HepG2 (cell line): ENCODE results near the gene PLEKHA8. TPM values are rescaled to one million over a fixed set of nuclear protein-coding genes. Genes with fewer than 3 reads are reported as not detected.

Experiments
- CC2D1A ChIP-seq: sonication (generic); formaldehyde crosslinking; IDR thresholded peaks from 2 replicates; pipeline ENCODE4 v1.8.1; 2023; ENCODE audit warnings: mild to moderate bottlenecking, missing genetic modification reagents
- CREB1 ChIP-seq, 2 experiments: fragments of 450-650 bp in 1 of 2; IDR thresholded peaks; 2 replicates each; pipeline ENCODE4 v1.6.1; 2016 to 2017; ENCODE audit warnings: control low read depth in 1 of 2, mild to moderate bottlenecking in 1 of 2, missing compliant biosample characterization in 1 of 2, missing genetic modification characterization in 1 of 2
- ELF1 ChIP-seq: sonication (generic); formaldehyde crosslinking; IDR thresholded peaks from 2 replicates; pipeline ENCODE4 v1.4.0; 2020; ENCODE audit warnings: missing genetic modification reagents
- ETV5 ChIP-seq: IDR thresholded peaks from 2 replicates; pipeline ENCODE4 v1.6.1; 2018; ENCODE audit warnings: missing biosample characterization, missing genetic modification reagents, inconsistent platforms, borderline replicate concordance
- HHEX ChIP-seq: IDR thresholded peaks from 2 replicates; pipeline ENCODE4 v1.6.1; 2016; ENCODE audit warnings: control low read depth
- JUND ChIP-seq: sonication (generic); formaldehyde crosslinking; IDR thresholded peaks from 2 replicates; pipeline ENCODE4 v1.8.0; 2022; ENCODE audit warnings: mild to moderate bottlenecking, missing genetic modification reagents
- KDM5A ChIP-seq: fragments of 200-600 bp; sonication (generic); IDR thresholded peaks from 2 replicates; pipeline ENCODE4 v1.7.0; 2018; ENCODE audit warnings: antibody characterized with exemption, mild to moderate bottlenecking, low read length, borderline replicate concordance
- MAFK ChIP-seq, 2 experiments: IDR thresholded peaks in 1 of 2; conservative IDR thresholded peaks in 1 of 2; 2 replicates each; pipeline ENCODE4 v1.6.1; 2011; ENCODE audit warnings: improper control_type of control experiment in 2 of 2, low read length in 2 of 2
- NR0B2 ChIP-seq: sonication (generic); formaldehyde crosslinking; IDR thresholded peaks from 2 replicates; pipeline ENCODE4 v1.4.0; 2020; ENCODE audit warnings: mild to moderate bottlenecking, missing genetic modification reagents
- REST ChIP-seq, 2 experiments: IDR thresholded peaks; 2 replicates each; pipeline ENCODE4 v1.6.1; 2011 to 2012; ENCODE audit warnings: low read length in 2 of 2, borderline replicate concordance in 1 of 2, low read depth in 1 of 2, mild to moderate bottlenecking in 1 of 2, moderate library complexity in 1 of 2
- TBX2 ChIP-seq: sonication (generic); formaldehyde crosslinking; IDR thresholded peaks from 2 replicates; pipeline ENCODE4 v1.5.0; 2020; ENCODE audit warnings: missing genetic modification reagents, mild to moderate bottlenecking, borderline replicate concordance
- ZFP36 ChIP-seq: fragments of 150-350 bp; IDR thresholded peaks from 2 replicates; pipeline ENCODE4 v1.6.1; 2018; ENCODE audit warnings: borderline replicate concordance, low read length, low read depth; ENCODE audit not compliant: partially characterized antibody
- ZNF691 ChIP-seq: sonication (generic); formaldehyde crosslinking; IDR thresholded peaks from 2 replicates; pipeline ENCODE4 v1.4.0; 2020; ENCODE audit warnings: missing genetic modification reagents, low read depth, mild to moderate bottlenecking, borderline replicate concordance
- polyA plus RNA-seq, 8 experiments: library from polyadenylated mRNA; depleted of rRNA in 3 of 8; stranded (reverse) in 7 of 8; unstranded in 1 of 8; fragments of >200 nt; fragmentation: Illumina TruSeq in 4 of 8; extraction: Trizol in 4 of 8; gene quantifications; 2 replicates each; pipeline versions ENCODE4 v1.2.1 to v1.2.3, GENCODE V29; 2011 to 2016; ENCODE audit warnings: low read depth in 4 of 8, missing spikeins in 1 of 8, mixed read lengths in 1 of 8; ENCODE audit not compliant: insufficient read depth in 1 of 8
- total RNA-seq, 5 experiments: library from RNA; depleted of rRNA; stranded (reverse); fragments of >200 nt; fragmentation: Illumina TruSeq; extraction: Trizol; gene quantifications; 2 replicates each; pipeline ENCODE4 v1.2.3, GENCODE V29; 2016; ENCODE audit warnings: low read depth in 1 of 5
- TF ChIP-seq, protein P1 (sequence below): sonication (generic); formaldehyde crosslinking; IDR thresholded peaks from 2 replicates; pipeline ENCODE4 v1.4.0; 2020; ENCODE audit warnings: missing genetic modification reagents, mild to moderate bottlenecking, borderline replicate concordance
- TF ChIP-seq, protein P2 (sequence below): sonication (generic); formaldehyde crosslinking; IDR thresholded peaks from 2 replicates; pipeline ENCODE4 v1.5.0; 2020; ENCODE audit warnings: missing genetic modification reagents
- TF ChIP-seq, protein P3 (sequence below): IDR thresholded peaks from 2 replicates; pipeline ENCODE4 v1.6.1; 2016; ENCODE audit warnings: missing compliant biosample characterization, missing genetic modification reagents, borderline replicate concordance
- TF ChIP-seq, protein P4 (sequence below): sonication (generic); formaldehyde crosslinking; conservative IDR thresholded peaks from 2 replicates; pipeline ENCODE4 v1.4.0; 2020; ENCODE audit warnings: missing genetic modification reagents

Gene PLEKHA8
- total and polyA plus RNA-seq, 2 of the 13 experiments (the other 11 are each of a cell fraction or from before 2014, with no cell fraction given) = 12.5 to 26.4 TPM

DNA sequence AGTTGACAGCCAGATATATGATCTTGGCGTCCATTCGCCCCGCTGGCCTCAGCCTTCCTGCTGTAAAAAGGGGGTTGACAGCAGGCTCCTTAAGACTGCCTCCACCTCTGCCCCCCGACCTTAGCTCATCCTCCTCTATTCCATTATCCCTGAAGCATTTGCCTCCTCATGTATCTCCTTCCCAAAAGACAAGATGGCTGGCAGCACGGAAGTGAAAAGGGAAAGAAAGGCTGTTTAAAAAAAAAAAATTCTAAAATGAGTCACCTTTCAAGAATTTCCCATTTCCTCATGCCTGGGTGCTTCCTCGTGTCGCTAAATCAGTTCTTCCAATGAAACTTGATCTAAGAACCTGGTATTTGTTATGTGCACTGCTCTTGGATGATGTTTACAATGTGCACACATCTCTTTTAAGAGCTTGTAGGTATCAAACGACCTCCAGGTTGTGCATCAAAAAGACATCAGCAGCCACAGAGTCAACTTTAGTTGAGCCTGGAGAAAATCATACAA is 40.3 kb upstream of the PLEKHA8 start (continued):
- TF ChIP-seq, protein P1, sequence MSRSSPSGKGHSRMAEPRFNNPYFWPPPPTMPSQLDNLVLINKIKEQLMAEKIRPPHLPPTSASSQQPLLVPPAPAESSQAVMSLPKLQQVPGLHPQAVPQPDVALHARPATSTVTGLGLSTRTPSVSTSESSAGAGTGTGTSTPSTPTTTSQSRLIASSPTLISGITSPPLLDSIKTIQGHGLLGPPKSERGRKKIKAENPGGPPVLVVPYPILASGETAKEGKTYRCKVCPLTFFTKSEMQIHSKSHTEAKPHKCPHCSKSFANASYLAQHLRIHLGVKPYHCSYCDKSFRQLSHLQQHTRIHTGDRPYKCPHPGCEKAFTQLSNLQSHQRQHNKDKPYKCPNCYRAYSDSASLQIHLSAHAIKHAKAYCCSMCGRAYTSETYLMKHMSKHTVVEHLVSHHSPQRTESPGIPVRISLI (CRISPR knock-in tag) = peak; percentile 90
- TF ChIP-seq, protein P2, sequence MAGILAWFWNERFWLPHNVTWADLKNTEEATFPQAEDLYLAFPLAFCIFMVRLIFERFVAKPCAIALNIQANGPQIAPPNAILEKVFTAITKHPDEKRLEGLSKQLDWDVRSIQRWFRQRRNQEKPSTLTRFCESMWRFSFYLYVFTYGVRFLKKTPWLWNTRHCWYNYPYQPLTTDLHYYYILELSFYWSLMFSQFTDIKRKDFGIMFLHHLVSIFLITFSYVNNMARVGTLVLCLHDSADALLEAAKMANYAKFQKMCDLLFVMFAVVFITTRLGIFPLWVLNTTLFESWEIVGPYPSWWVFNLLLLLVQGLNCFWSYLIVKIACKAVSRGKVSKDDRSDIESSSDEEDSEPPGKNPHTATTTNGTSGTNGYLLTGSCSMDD (CRISPR knock-in tag) = no peak
- TF ChIP-seq ETV5 (peak; percentile 46; the same call in 1 of the 2 replicates), ELF1 (peak; percentile 68), ZNF691 (CRISPR knock-in tag) (no peak), ZFP36 (no peak), NR0B2 (CRISPR knock-in tag) (no peak), HHEX (0 out of 2 replicates have a peak, but pooled peaks have one; percentile 12), REST (IDR thresholded peaks at IDR 0.05; ENCODE audit: borderline replicate concordance in 1 of 2, low read depth in 1 of 2, low read length in 2 of 2) (no peak; a peak in 1 of 4 replicates), CC2D1A (no peak), CREB1 (IDR thresholded peaks at IDR 0.05) (no peak), CREB1 (CRISPR knock-in tag; IDR thresholded peaks at IDR 0.05) (peak; percentile 32; the same call in 1 of the 2 replicates), KDM5A (peak; percentile 28; the same call in 1 of the 2 replicates), MAFK (conservative IDR thresholded peaks at IDR 0.05 in 1 of 2, IDR thresholded peaks at IDR 0.05 in 1 of 2; ENCODE audit: low read length in 2 of 2) (no peak), JUND (peak; percentile 83; the same call in 1 of the 2 replicates), TBX2 (CRISPR knock-in tag) (no peak; the same call in 1 of the 2 replicates)
- TF ChIP-seq, protein P3, sequence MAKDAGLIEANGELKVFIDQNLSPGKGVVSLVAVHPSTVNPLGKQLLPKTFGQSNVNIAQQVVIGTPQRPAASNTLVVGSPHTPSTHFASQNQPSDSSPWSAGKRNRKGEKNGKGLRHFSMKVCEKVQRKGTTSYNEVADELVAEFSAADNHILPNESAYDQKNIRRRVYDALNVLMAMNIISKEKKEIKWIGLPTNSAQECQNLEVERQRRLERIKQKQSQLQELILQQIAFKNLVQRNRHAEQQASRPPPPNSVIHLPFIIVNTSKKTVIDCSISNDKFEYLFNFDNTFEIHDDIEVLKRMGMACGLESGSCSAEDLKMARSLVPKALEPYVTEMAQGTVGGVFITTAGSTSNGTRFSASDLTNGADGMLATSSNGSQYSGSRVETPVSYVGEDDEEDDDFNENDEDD (CRISPR knock-in tag) = no peak
- TF ChIP-seq, protein P4, sequence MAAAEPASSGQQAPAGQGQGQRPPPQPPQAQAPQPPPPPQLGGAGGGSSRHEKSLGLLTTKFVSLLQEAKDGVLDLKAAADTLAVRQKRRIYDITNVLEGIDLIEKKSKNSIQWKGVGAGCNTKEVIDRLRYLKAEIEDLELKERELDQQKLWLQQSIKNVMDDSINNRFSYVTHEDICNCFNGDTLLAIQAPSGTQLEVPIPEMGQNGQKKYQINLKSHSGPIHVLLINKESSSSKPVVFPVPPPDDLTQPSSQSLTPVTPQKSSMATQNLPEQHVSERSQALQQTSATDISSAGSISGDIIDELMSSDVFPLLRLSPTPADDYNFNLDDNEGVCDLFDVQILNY (CRISPR knock-in tag) = no peak
